Lower leg skin (tissue), 3 donors: ENCODE measurements around the gene STARD13.

Source experiments
- CTCF ChIP-seq, 3 donors: fragments of 450-650 bp; IDR thresholded peaks; one replicate each; pipeline ENCODE4 v1.5.1; 2016; ENCODE audit warnings: antibody characterized with exemption in 3 of 3, mild to moderate bottlenecking in 3 of 3, moderate library complexity in 2 of 3
- POLR2A ChIP-seq, 2 donors: fragments of 450-650 bp; IDR thresholded peaks; one replicate each; pipeline ENCODE4 v1.6.1; 2016 to 2017; ENCODE audit warnings: antibody characterized with exemption in 2 of 2, mild to moderate bottlenecking in 1 of 2, moderate library complexity in 1 of 2

- TF ChIP-seq CTCF (IDR thresholded peaks at IDR 0.05): no peak
- TF ChIP-seq POLR2A (IDR thresholded peaks at IDR 0.05): no peak
These were observed 138.5 kb downstream of the STARD13 start for GRCh38 chr13:33146843-33147611.
